OCI-LY1 (cell line): ENCODE results near the gene BHLHE23.

Experiments
- H2AFZ ChIP-seq: fragments of 200-600 bp; sonication (generic), shearing (Covaris generic); 2 replicates; pipeline ENCODE4 v1.6.0; 2014; ENCODE audit warnings: antibody characterized with exemption, mild to moderate bottlenecking, low read length
- H3F3A ChIP-seq: fragments of 200-600 bp; sonication (generic), shearing (Covaris generic); 2 replicates; pipeline ENCODE4 v1.6.0; 2014; ENCODE audit warnings: mild to moderate bottlenecking, antibody characterized with exemption, low read length, moderate library complexity; ENCODE audit not compliant: insufficient read depth
- H3K27ac ChIP-seq: fragments of 200-600 bp; sonication (generic); 2 replicates; pipeline ENCODE4 v1.5.1; 2014; ENCODE audit warnings: low read length, mixed run types, mild to moderate bottlenecking, low read depth; ENCODE audit not compliant: poor library complexity, severe bottlenecking
- H3K27me3 ChIP-seq: fragments of 200-600 bp; sonication (generic); 2 replicates; pipeline ENCODE4 v1.6.0; 2014; ENCODE audit warnings: antibody characterized with exemption, mild to moderate bottlenecking, low read length, moderate library complexity; ENCODE audit not compliant: insufficient read depth
- H3K36me3 ChIP-seq: fragments of 200-600 bp; sonication (generic); 2 replicates; pipeline ENCODE4 v1.6.1; 2014; ENCODE audit warnings: mild to moderate bottlenecking, antibody characterized with exemption, low read length, moderate library complexity, mixed read lengths; ENCODE audit not compliant: insufficient read depth
- H3K4me1 ChIP-seq: fragments of 200-600 bp; sonication (generic); 2 replicates; pipeline ENCODE4 v1.5.1; 2014; ENCODE audit warnings: mild to moderate bottlenecking, low read length, moderate library complexity; ENCODE audit not compliant: insufficient read depth, severe bottlenecking
- H3K4me2 ChIP-seq: fragments of 200-600 bp; sonication (generic), shearing (Covaris generic); 2 replicates; pipeline ENCODE4 v1.6.1; 2014; ENCODE audit warnings: low read length
- H3K4me3 ChIP-seq: fragments of 200-600 bp; sonication (generic); 2 replicates; pipeline ENCODE4 v1.5.1; 2014; ENCODE audit warnings: low read length, low read depth, mild to moderate bottlenecking, mixed read lengths; ENCODE audit not compliant: poor library complexity, severe bottlenecking
- H3K79me2 ChIP-seq: fragments of 200-600 bp; shearing (Covaris generic); 2 replicates; pipeline ENCODE4 v1.6.1; 2016; ENCODE audit warnings: mixed run types, low read length, mixed read lengths; ENCODE audit not compliant: insufficient read depth
- H3K9ac ChIP-seq: fragments of 200-600 bp; sonication (generic), shearing (Covaris generic); 2 replicates; pipeline ENCODE4 v1.6.1; 2014; ENCODE audit warnings: mild to moderate bottlenecking, low read length, mixed read lengths
- H3K9me2 ChIP-seq: fragments of 200-600 bp; sonication (generic), shearing (Covaris generic); 2 replicates; pipeline ENCODE4 v1.6.1; 2014; ENCODE audit warnings: low read depth, mild to moderate bottlenecking, low read length, mixed read lengths
- H3K9me3 ChIP-seq: fragments of 200-600 bp; shearing (Covaris generic); 2 replicates; pipeline ENCODE4 v1.6.1; 2014; ENCODE audit warnings: low read length, mixed read lengths
- H4K20me1 ChIP-seq: fragments of 200-600 bp; sonication (generic), shearing (Covaris generic); 2 replicates; pipeline ENCODE4 v1.6.0; 2016; ENCODE audit warnings: mild to moderate bottlenecking, low read length; ENCODE audit not compliant: insufficient read depth
- EZH2 ChIP-seq: fragments of 200-600 bp; sonication (generic), shearing (Covaris generic); IDR thresholded peaks from 2 replicates; pipeline ENCODE4 v1.8.0; 2017; ENCODE audit warnings: borderline replicate concordance, mixed run types, mild to moderate bottlenecking, antibody characterized with exemption, low read length, moderate library complexity, mixed read lengths
- TF ChIP-seq, protein P1 (sequence below): fragments of 200-600 bp; sonication (generic), shearing (Covaris generic); IDR thresholded peaks from 2 replicates; pipeline ENCODE4 v1.5.1; 2017; ENCODE audit warnings: mild to moderate bottlenecking, antibody characterized with exemption, low read length, moderate library complexity, mixed read lengths

The BHLHE23 gene

DNA sequence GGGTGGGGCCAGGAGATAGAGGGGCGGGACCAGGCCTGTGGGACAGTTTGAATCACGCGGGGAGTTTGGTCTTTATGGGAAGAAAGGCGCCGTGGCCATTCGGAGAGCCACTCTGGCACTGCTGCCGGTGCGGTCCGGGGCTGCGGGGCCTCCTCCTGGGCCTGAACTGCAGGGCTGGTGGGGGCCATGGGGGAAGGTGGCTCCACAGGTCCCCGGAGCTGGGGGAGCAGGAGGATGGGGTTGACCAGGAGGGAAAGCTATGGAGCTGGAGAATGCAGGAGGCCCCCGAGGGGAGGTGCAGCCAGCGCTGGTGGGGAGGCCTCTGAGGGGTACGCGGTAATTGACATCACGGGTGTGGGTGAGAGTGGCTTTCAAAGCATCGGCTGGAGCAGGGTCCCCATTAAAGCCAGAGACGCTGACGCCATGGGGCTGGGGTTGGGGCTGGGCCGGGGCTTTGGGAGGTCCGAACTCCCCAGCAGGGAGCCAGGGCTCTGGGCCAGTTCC lies 1.8 kb upstream of the BHLHE23 start:
- peaks cover 16% of the 10 kb centered on the region for H3K9me3 ChIP-seq
- H3K4me3 ChIP-seq: no peak overlapping the region
- no peak overlapping the region for H3K4me2 ChIP-seq
- no peak overlapping the region for H3K27ac ChIP-seq
- no peak overlapping the region for H3K9ac ChIP-seq
- no peaks in the 10 kb centered on the region for H3K9me2 ChIP-seq
- H3K4me1 ChIP-seq: peaks cover 21% of the 10 kb centered on the region
- TF ChIP-seq, protein P1, sequence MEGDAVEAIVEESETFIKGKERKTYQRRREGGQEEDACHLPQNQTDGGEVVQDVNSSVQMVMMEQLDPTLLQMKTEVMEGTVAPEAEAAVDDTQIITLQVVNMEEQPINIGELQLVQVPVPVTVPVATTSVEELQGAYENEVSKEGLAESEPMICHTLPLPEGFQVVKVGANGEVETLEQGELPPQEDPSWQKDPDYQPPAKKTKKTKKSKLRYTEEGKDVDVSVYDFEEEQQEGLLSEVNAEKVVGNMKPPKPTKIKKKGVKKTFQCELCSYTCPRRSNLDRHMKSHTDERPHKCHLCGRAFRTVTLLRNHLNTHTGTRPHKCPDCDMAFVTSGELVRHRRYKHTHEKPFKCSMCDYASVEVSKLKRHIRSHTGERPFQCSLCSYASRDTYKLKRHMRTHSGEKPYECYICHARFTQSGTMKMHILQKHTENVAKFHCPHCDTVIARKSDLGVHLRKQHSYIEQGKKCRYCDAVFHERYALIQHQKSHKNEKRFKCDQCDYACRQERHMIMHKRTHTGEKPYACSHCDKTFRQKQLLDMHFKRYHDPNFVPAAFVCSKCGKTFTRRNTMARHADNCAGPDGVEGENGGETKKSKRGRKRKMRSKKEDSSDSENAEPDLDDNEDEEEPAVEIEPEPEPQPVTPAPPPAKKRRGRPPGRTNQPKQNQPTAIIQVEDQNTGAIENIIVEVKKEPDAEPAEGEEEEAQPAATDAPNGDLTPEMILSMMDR: no peak
- TF ChIP-seq EZH2: no peak
- H3K36me3 ChIP-seq: peaks cover 3% of the 10 kb centered on the region; the same call in 1 of the 2 replicates
- no peak overlapping the region for H2AFZ ChIP-seq
- no peaks in the 10 kb centered on the region for H3K79me2 ChIP-seq
- H3F3A ChIP-seq: no peaks in the 10 kb centered on the region
- H3K27me3 ChIP-seq: peaks cover 23% of the 10 kb centered on the region; the same call in 1 of the 2 replicates
- H4K20me1 ChIP-seq: no peaks in the 10 kb centered on the region

DNA sequence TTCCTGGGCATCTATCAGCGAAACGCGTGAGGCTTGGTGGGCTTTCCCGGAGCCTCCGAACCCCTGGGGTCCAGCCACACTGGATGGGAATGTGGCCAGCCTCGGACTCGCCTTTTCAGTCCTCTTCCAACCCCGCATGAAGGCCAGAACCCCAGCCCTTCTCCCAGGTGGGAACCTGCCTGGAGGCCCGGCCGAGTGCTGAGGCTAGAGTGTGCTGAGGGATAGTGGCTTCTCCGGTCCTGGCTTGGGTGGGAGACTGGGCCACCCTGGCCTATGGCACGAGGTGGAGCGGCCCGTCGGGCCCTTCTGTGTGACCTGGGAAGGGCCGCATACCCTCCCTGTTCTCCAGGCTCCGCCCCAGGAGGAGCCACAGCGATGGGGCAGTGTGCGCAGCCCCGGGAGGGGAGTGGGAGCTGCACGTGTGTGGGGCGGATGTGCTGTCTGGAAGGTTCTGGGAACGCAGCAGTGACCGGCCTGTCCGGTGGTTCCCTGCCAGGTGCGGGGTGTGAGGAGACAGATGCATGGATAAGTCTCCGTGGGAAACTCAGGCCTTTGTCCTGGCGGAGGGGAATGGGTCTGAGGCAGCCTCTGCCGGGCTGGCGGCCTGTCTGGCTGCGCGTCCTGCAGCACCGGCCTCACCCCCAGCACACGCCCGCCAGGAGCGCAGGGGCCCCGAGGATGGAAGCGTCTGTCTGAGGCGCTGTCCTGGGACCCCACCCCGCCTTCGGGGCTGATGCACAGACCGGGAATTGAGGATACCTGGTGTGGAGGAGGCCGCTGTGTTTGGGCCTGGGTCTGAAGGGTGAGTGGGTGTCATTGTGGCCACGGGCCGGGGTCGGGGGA lies 1.1 kb upstream of the BHLHE23 start:
- Histone ChIP-seq H3F3A (no peaks in the 10 kb centered on the region), H3K4me3 (no peak overlapping the region), H3K9me3 (peaks cover 9% of the 10 kb centered on the region; the same call in 1 of the 2 replicates), H3K27me3 (peaks cover 15% of the 10 kb centered on the region; the same call in 1 of the 2 replicates), H3K36me3 (peaks cover 3% of the 10 kb centered on the region; the same call in 1 of the 2 replicates), H3K79me2 (no peaks in the 10 kb centered on the region), H4K20me1 (no peaks in the 10 kb centered on the region), H3K9ac (no peak overlapping the region), H2AFZ (no peak overlapping the region), H3K4me2 (no peak overlapping the region), H3K9me2 (no peaks in the 10 kb centered on the region), H3K27ac (no peak overlapping the region), H3K4me1 (peaks cover 21% of the 10 kb centered on the region)
- TF ChIP-seq EZH2: no peak
- TF ChIP-seq, protein P1: no peak

DNA sequence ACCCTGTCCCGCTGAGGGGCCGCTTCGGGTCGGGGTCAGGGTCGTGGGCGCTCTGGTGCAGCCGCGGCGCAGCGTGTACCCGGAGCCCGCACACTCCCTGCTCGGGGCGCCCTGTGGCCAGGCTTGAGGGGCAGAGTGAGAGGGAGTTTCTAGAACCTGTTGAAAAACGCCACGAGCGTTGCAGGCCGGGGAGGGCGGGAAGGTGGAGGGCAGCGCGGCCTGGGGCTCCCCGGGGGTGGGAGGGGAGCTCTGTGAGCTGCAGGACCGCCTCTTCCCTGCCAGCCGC lies 539 bp upstream of the BHLHE23 start:
- no peaks in the 10 kb centered on the region for H3F3A ChIP-seq
- H3K4me3 ChIP-seq: no peak overlapping the region
- no peak overlapping the region for H2AFZ ChIP-seq
- H4K20me1 ChIP-seq: no peaks in the 10 kb centered on the region
- H3K9me3 ChIP-seq: peaks cover 4% of the 10 kb centered on the region; the same call in 1 of the 2 replicates
- no peak overlapping the region for H3K9ac ChIP-seq
- no peaks in the 10 kb centered on the region for H3K79me2 ChIP-seq
- TF ChIP-seq, protein P1: no peak
- no peak overlapping the region for H3K27ac ChIP-seq
- H3K4me2 ChIP-seq: no peak overlapping the region
- H3K36me3 ChIP-seq: no peaks in the 10 kb centered on the region
- H3K9me2 ChIP-seq: no peaks in the 10 kb centered on the region
- peaks cover 21% of the 10 kb centered on the region for H3K4me1 ChIP-seq
- peaks cover 10% of the 10 kb centered on the region; the same call in 1 of the 2 replicates for H3K27me3 ChIP-seq
